NCI-H82 (cell line): ENCODE data around the gene FBXO41.

Experiments used
- DNase-seq: peaks from one replicate; lab custom pipeline; 2025; lab: John Stamatoyannopoulos, UW

FBXO41 gene

GRCh38 chr2:73214120-73215035 lies 69.9 kb downstream of the FBXO41 start, which contains the start of gene SMYD5:
Gene SMYD5 (plus strand): TSS chr2:73214245. CDS start chr2:73214267, 22 bp downstream.
- peak; percentile 93 for DNase-seq

- peak; percentile 86 for DNase-seq
Measured at GRCh38 chr2:73212448-73213176, 71.7 kb downstream of the FBXO41 start.

DNA sequence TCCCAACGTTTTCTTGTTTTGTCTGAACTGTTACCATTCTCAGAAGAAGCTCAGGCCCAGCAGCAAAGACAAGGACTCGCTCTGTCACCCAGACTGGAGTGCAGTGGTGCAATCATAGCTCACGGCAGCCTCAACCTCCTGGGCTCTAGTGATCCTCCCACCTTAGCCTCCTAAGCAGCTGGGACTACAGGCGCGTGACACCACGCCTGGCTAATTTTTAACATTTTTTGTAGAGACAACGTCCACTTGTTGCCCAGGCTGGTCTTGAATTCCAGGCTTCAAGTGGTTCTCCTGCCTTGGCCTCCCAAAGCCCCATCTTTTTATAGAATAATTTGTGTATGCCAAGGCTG lies 72.2 kb downstream of the FBXO41 start:
- DNase-seq = no peak

- no peak for DNase-seq
Measured at GRCh38 chr2:73210696-73211095, 73.6 kb downstream of the FBXO41 start.

- DNase-seq = peak; percentile 19
Measured at GRCh38 chr2:73210019-73210418, 74.3 kb downstream of the FBXO41 start.

- DNase-seq = no peak
Measured at GRCh38 chr2:73208258-73208657, 76.0 kb downstream of the FBXO41 start.

GRCh38 chr2:73205611-73206010 lies 78.7 kb downstream of the FBXO41 start:
- no peak for DNase-seq
